Hematopoietic multipotent progenitor cell treated with erythropoietin and hydrocortisone succinate and interleukin-3 and kit ligand, for 4 days (in vitro differentiated cells): ENCODE data around the gene MAGIX.
"Not testable (repeated sequence)": the region's sequence is repeated elsewhere in the genome, so short reads cannot be mapped to it uniquely, and the experiment has no call there.

ENCODE experiments used
- DNase-seq: peaks from one replicate; pipeline ENCODE4 v3.0.0-alpha.2; 2015

Gene MAGIX

GRCh38 chrX:49162620-49163019, at the start of gene MAGIX:
TSS of gene MAGIX (plus strand) at chrX:49162758. CDS start at chrX:49162890, 132 bp downstream.
- DNase-seq = no peak

- DNase-seq = no peak
Observed at GRCh38 chrX:49116076-49116475, 46.5 kb upstream of the MAGIX start.

- no peak for DNase-seq
Observed at GRCh38 chrX:49116716-49117115, 45.8 kb upstream of the MAGIX start.

GRCh38 chrX:49117581-49117980, 45.0 kb upstream of the MAGIX start:
- peak; percentile 38 for DNase-seq

DNA sequence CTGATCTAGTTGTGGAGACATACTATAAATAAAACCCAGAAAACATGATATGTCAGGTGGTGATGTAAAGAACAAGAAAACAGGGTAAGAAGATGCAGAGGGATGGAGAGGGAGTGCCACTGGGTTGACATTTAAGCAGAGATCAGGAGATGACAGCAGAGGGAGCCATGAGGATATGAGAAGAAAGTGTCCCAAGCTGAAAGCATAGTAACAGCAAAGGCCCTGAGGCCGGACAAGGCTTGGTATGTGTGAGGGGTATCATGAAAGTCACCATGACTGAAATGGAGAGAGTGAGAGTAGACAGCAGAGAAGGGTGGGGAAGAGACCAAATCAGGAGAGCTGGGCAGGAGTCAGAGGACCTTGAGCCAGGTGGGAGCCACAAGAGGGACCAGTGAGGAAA, 42.5 kb upstream of the MAGIX start:
- peak; percentile 48 for DNase-seq

DNA sequence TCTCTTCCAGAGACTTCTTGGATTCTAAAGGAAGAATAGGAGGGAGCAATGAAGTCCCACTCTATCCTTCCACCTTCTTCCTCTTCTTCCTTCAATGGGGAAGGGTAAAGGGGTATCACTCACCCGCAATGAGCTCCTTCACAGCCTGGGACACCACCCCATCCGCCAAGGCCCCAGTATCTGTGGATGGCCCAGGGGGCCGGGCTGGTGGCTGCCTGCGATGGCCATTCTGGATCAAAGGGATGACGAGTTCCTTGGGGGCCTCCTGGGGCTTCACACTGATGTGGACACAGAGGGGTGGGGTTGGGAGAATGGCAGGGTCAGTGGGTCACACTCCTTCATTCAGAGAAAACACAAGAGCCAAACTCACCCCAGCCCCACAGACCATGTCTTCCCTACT, 40.1 kb upstream of the MAGIX start:
- DNase-seq = no peak

- DNase-seq = peak; percentile 65
Observed at GRCh38 chrX:49127742-49128258, 34.8 kb upstream of the MAGIX start.

DNA sequence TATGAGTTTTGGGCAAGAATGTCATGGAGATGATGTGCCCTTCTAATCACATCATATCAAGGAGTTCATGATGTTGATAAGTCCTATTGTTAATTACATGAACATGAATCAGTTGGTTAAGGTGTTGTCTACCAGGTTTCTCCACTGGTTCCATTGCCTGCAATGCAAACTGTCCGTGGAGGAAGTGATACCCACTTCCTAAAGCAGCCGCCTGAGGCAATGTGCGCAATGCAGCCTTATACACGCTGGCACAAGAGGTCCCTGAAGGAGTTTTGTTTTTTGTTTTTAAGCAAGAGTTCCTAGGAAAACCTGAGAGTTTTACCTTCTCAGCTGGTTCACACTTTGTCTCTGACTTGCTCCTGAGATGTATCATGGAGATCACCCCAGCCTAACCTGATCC, 33.1 kb upstream of the MAGIX start:
- peak; percentile 47 for DNase-seq

DNA sequence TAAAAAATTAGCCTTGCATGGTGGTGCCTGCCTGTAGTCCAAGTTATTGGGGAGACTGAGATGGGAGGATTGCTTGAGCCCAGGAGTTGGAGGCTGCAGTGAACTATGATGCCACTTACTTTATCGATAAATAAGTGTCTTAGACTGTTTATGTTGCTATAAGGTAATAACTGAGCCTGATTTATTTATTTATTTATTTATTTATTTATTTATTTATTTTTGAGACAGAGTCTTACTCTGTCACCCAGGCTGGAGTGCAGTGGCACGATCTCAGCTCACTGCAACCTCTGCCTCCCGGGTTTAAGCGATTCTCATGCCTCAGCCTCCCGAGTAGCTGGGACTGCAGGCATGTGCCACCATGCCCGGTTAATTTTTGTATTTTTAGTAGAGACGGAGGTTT, 30.3 kb upstream of the MAGIX start:
- DNase-seq = not testable (repeated sequence)

DNA sequence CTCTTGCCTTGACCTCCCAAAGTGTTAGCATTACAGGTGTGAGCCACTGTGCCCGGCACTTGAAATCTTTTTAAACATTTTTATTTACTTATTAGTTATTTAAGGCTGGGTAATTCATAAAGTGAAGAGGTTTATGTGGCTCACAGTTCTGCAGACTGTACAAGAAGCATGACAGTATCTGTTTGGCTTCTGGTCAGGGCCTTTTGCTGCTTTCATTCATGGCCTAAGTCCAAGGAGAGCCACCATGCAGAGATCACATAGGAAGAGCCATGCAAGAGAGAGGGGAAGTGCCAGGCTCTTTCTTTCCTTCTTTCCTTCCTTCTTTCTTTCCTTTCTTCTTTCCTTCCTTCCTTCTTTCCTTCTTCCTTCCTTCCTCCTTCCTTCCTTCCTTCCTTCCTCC, 28.8 kb upstream of the MAGIX start:
- DNase-seq = no peak

DNA sequence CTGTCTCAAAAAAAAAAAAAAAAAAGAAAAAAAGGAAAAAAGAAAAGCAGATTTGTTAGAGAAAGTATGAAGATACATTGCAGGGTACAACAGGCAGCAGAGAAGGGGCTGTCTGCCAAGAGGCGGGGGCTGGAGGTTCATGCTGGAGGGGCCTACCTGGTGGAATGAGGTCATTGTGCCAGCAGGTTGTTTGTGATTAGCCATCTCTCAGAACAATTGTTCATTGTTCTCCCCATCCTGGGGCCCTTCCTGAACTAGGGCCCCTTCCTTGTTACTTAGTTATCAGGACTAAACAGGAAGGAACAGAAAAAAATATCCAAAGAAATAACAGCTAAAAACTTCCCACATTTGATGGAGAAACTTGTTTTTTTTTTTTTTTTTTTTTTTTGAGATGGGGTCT, 25.1 kb upstream of the MAGIX start:
- DNase-seq = no peak

DNA sequence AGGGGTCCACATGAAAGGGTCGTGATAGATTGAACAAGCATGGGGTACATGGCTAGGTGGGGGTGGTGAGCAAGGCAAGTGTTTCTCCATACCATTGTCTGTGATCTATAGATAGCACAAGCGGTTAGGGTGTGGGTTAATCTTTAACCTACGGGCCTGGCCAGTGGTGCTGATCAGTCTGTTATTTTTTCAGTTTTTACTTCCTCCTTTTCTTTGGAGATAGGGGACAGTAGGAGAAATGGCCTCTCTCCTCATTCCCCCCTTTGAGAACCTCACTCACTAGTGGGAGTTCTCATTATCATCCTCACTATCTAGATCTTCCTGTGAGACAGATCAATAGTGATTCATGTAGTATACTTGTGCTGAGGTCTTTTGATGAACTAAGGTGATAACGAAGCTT, 22.8 kb upstream of the MAGIX start:
- no peak for DNase-seq

DNA sequence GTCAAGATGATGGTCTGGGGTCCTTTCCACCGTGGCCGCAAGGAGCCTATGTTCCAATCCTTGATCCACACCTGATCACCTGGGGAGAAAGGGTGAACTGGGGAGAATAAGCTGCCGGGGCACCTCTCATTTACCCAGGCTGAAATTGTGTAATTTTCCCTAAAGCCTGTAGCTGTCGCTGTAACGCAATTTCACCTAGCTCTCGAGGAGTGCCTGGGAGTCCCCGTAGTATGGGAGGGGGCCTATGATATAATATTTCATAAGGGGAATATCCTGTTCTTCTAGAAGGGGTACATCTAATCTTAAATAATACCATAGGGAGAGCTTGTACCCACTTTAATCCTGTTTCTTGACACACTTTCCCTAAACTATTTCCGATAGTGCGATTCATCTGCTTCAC, 20.3 kb upstream of the MAGIX start:
- peak; percentile 61 for DNase-seq

GRCh38 chrX:49143154-49143553, 19.4 kb upstream of the MAGIX start:
- not testable (repeated sequence) for DNase-seq

DNA sequence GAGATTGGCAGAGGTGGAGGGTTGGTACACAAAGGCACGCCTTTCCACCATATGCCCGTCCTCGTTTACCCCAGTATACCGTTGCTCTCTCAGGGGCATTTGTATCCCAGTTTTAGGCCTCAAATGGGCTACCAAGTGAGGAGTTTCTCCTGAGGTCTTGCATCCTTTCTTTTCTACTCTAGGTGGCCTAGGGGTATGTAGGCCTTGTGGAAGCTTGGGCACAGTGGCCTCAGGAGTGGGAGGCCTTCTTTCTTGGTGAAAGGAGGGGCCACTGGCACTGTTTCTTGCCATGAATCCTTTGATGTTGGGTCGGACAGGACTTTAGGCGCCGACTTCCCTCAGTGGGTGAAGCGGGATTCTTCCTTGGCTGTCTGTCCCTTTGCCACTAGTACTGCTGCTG, 15.3 kb upstream of the MAGIX start:
- DNase-seq = peak; percentile 48

DNA sequence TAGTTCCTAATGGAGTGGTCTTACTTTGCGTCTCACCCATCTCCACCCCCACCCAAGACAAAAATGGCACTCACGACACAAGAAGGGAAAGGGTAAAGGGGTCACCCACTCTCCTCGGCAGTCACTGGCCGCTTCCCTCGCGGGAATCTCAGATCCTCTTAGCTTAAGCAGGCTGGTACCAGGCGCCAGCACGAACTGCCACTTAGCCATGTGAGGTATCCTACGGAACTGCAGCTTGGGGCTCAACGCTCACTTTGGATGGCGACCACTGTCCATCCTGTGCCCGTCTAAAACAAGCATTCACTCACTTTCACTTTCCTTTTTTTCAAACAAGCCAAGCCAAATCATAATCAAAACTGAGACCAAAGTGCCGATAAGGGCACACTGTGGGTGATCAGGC, 14.6 kb upstream of the MAGIX start:
- DNase-seq = peak; percentile 50

GRCh38 chrX:49148390-49149100, 14.0 kb upstream of the MAGIX start:
- peak; percentile 92 for DNase-seq

GRCh38 chrX:49149291-49149690, 13.3 kb upstream of the MAGIX start:
- DNase-seq = not testable (repeated sequence)

- no peak for DNase-seq
Observed at GRCh38 chrX:49153467-49153866, 9.1 kb upstream of the MAGIX start.

GRCh38 chrX:49155243-49155899, 7.2 kb upstream of the MAGIX start:
- DNase-seq = peak; percentile 97

GRCh38 chrX:49155900-49156837, 6.4 kb upstream of the MAGIX start:
- peak; percentile 94 for DNase-seq

DNA sequence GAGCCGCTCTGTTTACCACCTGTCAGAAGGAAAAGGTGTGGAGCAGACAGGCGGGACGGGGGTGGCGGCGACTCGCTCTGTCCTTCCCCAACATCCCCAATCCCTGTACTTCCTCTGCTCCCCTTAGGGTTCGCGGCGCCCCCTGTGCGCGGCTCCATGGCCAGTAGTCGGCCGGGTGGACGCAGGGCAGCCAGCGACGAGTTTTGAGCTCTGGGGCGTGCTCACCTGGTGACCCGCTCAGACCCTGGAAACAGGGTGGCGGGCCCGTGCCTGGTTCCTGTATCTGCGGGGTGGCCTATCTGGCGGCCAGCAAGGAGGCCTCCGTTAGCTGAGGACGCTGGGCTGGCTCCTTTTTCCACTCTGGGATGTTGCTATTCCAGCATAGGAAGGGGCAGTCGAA, 5.4 kb upstream of the MAGIX start:
- DNase-seq = no peak

- no peak for DNase-seq
Observed at GRCh38 chrX:49160908-49161307, 1.6 kb upstream of the MAGIX start.
